ENCODE measurements around the gene GTF3C2. TPM values are rescaled to one million over a fixed set of nuclear protein-coding genes. Genes with fewer than 3 reads are reported as not detected.

GTF3C2 gene
- total RNA-seq, 5 donors from 2014 or later (not counting 1 experiment from before 2014, with no cell fraction given) = 69.8 to 89.9 (median 82.1) TPM

DNA sequence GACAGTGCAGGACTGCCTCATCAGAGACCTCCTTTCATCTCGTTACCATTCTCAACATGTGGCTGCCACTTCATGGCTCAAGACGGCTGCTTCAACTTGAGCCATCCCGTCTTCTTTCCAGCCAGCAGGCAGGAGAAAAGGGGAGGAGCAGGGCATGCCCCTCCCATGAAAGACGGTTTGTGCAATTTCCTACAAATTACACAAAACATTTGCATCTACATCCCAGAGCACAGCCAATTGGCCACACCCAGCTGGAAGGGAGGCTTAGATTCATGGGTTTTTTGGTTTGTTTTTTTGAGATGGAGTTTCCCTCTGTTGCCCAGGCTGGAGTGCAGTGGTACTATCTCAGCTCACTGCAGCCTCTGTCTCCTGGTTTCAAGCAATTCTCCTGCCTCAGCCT is 60.1 kb downstream of the GTF3C2 start:
- no peaks in the 10 kb centered on the region for H3K9me3 Mint-ChIP-seq
- no peaks in the 10 kb centered on the region for H3K36me3 Mint-ChIP-seq
- H3K27me3 ChIP-seq (replicated peaks in 1 of 2; ENCODE audit: control insufficient read depth in 2 of 2, extremely low read depth in 1 of 2, insufficient read depth in 2 of 2, low read length in 1 of 2) = peaks cover 0 to 25% of the 10 kb centered on the region in 2 experiments
- no peaks in the 10 kb centered on the region for H3K36me3 ChIP-seq (ENCODE audit: control insufficient read depth in 2 of 2, extremely low read depth in 1 of 2, insufficient read depth in 1 of 2, low read length in 1 of 2)
- ATAC-seq (replicated peaks in 1 of 4) = no peak
- H3K4me1 ChIP-seq (ENCODE audit: control insufficient read depth in 1 of 2, extremely low read depth in 1 of 2, insufficient read depth in 2 of 2, low read length in 2 of 2) = no peaks in the 10 kb centered on the region
- POLR2A ChIA-PET = no interaction called here
- no peak overlapping the region for H3K4me3 ChIP-seq (ENCODE audit: control insufficient read depth in 1 of 2, extremely low read depth in 1 of 2, low read length in 1 of 2)
- H3K4me1 Mint-ChIP-seq = no peaks in the 10 kb centered on the region
- CTCF ChIA-PET = no interaction called here
- no peak overlapping the region for H3K4me3 Mint-ChIP-seq
- H3K9me3 ChIP-seq = no peaks in the 10 kb centered on the region
- no peak overlapping the region for H3K27ac ChIP-seq (ENCODE audit: low read length)
- 81% methylated on average over 3 of the region's 4 CpGs for WGBS (ENCODE audit: insufficient coverage)
- H3K27ac Mint-ChIP-seq = no peak overlapping the region
- H3K27me3 Mint-ChIP-seq = peaks cover 15 to 23% of the 10 kb centered on the region in 2 donors
- DNase-seq = no peak

DNA sequence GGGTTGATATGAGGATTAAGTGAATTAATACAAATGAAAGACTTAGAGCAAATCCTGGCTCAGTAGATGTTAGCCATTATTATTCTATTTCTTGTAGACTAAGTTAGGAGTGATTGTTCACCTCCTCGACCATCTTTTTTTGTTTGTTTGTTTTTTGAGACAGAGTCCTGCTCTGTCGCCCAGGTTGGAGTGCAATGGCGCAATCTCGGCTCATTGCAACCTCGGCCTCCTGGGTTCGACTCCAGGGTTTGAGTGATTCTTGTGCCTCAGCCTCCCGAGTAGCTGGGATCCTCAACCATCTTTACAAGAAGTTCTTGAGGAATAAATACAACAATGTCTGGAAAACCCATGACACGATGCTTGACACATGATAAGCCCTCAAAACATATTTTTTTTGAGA is 61.6 kb downstream of the GTF3C2 start:
- H3K4me3 Mint-ChIP-seq = no peak overlapping the region
- H3K4me1 ChIP-seq (ENCODE audit: control insufficient read depth in 1 of 2, extremely low read depth in 1 of 2, insufficient read depth in 2 of 2, low read length in 2 of 2) = no peaks in the 10 kb centered on the region
- no peak overlapping the region for H3K4me3 ChIP-seq (ENCODE audit: control insufficient read depth in 1 of 2, extremely low read depth in 1 of 2, low read length in 1 of 2)
- ChIA-PET POLR2A (no interaction called here), CTCF (no interaction called here)
- no peaks in the 10 kb centered on the region for H3K9me3 Mint-ChIP-seq
- WGBS (ENCODE audit: insufficient coverage) = 86% methylated on average over 8 of the region's 8 CpGs
- DNase-seq = no peak
- no peak overlapping the region for H3K27ac ChIP-seq (ENCODE audit: low read length)
- peaks cover 17 to 25% of the 10 kb centered on the region in 2 donors for H3K27me3 Mint-ChIP-seq
- no peaks in the 10 kb centered on the region for H3K36me3 Mint-ChIP-seq
- H3K27ac Mint-ChIP-seq = no peak overlapping the region
- H3K36me3 ChIP-seq (ENCODE audit: control insufficient read depth in 2 of 2, extremely low read depth in 1 of 2, insufficient read depth in 1 of 2, low read length in 1 of 2) = no peaks in the 10 kb centered on the region
- no peaks in the 10 kb centered on the region for H3K9me3 ChIP-seq
- ATAC-seq (replicated peaks in 1 of 4) = no peak
- H3K4me1 Mint-ChIP-seq = no peaks in the 10 kb centered on the region
- peaks cover 0 to 25% of the 10 kb centered on the region in 2 experiments for H3K27me3 ChIP-seq (replicated peaks in 1 of 2; ENCODE audit: control insufficient read depth in 2 of 2, extremely low read depth in 1 of 2, insufficient read depth in 2 of 2, low read length in 1 of 2)

DNA sequence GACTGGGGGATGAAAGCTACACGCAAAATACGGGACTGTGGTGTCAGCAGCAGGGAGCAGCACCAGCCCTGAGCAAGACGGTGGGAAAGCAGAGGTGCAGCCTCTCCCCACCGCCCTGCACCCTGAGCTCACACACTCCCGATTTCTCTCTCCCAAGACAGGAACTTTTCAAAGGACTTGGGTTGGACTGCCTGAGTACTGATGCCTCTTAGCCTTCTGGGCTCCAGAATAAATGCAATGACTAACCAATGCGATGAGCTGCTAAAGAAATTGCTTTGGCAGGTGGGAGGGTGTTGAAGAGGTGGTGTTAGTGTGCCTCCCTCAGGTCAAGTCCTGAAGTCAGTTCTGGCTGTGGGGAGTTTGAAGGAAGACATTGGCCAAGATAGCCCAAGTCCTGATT is 64.7 kb downstream of the GTF3C2 start:
- Histone ChIP-seq H3K9me3 (no peaks in the 10 kb centered on the region), H3K4me1 (ENCODE audit: control insufficient read depth in 1 of 2, extremely low read depth in 1 of 2, insufficient read depth in 2 of 2, low read length in 2 of 2) (no peaks in the 10 kb centered on the region), H3K27ac (ENCODE audit: low read length) (no peak overlapping the region), H3K4me3 (ENCODE audit: control insufficient read depth in 1 of 2, extremely low read depth in 1 of 2, low read length in 1 of 2) (no peak overlapping the region), H3K36me3 (ENCODE audit: control insufficient read depth in 2 of 2, extremely low read depth in 1 of 2, insufficient read depth in 1 of 2, low read length in 1 of 2) (no peaks in the 10 kb centered on the region), H3K27me3 (replicated peaks in 1 of 2; ENCODE audit: control insufficient read depth in 2 of 2, extremely low read depth in 1 of 2, insufficient read depth in 2 of 2, low read length in 1 of 2) (peaks cover 0 to 13% of the 10 kb centered on the region in 2 experiments)
- H3K4me3 Mint-ChIP-seq = no peak overlapping the region
- H3K27me3 Mint-ChIP-seq = peaks cover 10 to 17% of the 10 kb centered on the region in 2 donors
- H3K36me3 Mint-ChIP-seq = no peaks in the 10 kb centered on the region
- ChIA-PET CTCF (interaction anchor here (1.0 to 1.2 kb wide), 2 partner anchors 11 to 12 kb away, joined by 4 to 5 read pairs; no protein-coding TSS in a partner anchor), POLR2A (no interaction called here)
- H3K4me1 Mint-ChIP-seq = no peaks in the 10 kb centered on the region
- no peak overlapping the region for H3K27ac Mint-ChIP-seq
- no peak for DNase-seq
- no peak for ATAC-seq (replicated peaks in 1 of 4)
- WGBS (ENCODE audit: insufficient coverage) = 85% methylated on average over 3 of the region's 6 CpGs
- H3K9me3 Mint-ChIP-seq = no peaks in the 10 kb centered on the region

DNA sequence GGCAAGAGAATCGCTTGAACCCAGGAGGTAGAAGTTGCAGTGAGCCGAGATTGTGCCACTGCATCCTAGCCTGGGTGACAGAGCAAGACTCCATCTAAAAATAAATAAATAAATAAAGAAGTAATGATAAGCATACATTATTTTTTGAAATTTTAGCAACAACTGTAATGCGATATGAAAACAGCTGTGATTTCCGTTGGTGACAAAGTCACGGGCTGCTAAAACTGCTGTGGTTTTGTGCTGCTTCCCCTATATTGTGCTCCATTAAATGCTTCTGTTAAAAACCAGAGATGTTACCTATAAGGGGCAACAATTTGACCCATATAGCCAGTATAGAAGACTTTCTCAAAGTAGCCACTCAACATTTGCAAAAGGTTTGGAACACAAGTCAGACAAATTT is 66.0 kb downstream of the GTF3C2 start:
- Histone ChIP-seq H3K27ac (ENCODE audit: low read length) (no peak overlapping the region), H3K4me3 (ENCODE audit: control insufficient read depth in 1 of 2, extremely low read depth in 1 of 2, low read length in 1 of 2) (no peak overlapping the region), H3K27me3 (replicated peaks in 1 of 2; ENCODE audit: control insufficient read depth in 2 of 2, extremely low read depth in 1 of 2, insufficient read depth in 2 of 2, low read length in 1 of 2) (peaks cover 0 to 13% of the 10 kb centered on the region in 2 experiments), H3K36me3 (ENCODE audit: control insufficient read depth in 2 of 2, extremely low read depth in 1 of 2, insufficient read depth in 1 of 2, low read length in 1 of 2) (no peaks in the 10 kb centered on the region), H3K9me3 (no peaks in the 10 kb centered on the region), H3K4me1 (ENCODE audit: control insufficient read depth in 1 of 2, extremely low read depth in 1 of 2, insufficient read depth in 2 of 2, low read length in 2 of 2) (no peaks in the 10 kb centered on the region)
- no peak overlapping the region for H3K27ac Mint-ChIP-seq
- ChIA-PET CTCF (no interaction called here), POLR2A (no interaction called here)
- H3K4me3 Mint-ChIP-seq = no peak overlapping the region
- H3K4me1 Mint-ChIP-seq = no peaks in the 10 kb centered on the region
- no peaks in the 10 kb centered on the region for H3K36me3 Mint-ChIP-seq
- H3K9me3 Mint-ChIP-seq = no peaks in the 10 kb centered on the region
- 80% methylated on average over 1 of the region's 5 CpGs for WGBS (ENCODE audit: insufficient coverage)
- no peak for DNase-seq
- ATAC-seq (replicated peaks in 1 of 4) = no peak
- peaks cover 6 to 18% of the 10 kb centered on the region in 2 donors for H3K27me3 Mint-ChIP-seq

DNA sequence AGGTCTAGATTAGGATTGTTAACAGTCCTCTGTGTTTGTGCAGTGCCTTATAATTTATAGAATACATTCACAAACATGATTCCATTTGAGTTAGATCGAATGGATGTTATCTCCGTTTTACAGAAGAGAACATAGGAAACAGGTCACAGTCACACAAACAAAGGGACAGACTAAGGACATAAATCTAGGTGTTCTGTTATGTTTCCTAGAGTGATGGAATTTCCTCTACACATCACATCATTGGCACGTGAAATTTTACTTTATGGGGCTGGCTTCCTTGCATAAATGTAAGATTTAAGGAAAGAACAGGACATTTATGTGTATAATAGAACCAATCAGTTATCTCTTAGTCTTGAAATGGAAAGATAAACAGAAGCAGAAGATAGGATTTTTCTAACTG is 68.0 kb downstream of the GTF3C2 start:
- ChIA-PET POLR2A (no interaction called here), CTCF (interaction anchor here in 1 of 2 donors (1.4 kb wide), 1 partner anchor 9 kb away, joined by 4 read pairs; no protein-coding TSS in a partner anchor)
- no peak for DNase-seq
- ATAC-seq (replicated peaks in 1 of 4) = no peak
- no CpG with 5 or more reads among the region's 3 CpGs for WGBS (ENCODE audit: insufficient coverage)
- Mint-ChIP-seq H3K9me3 (no peaks in the 10 kb centered on the region), H3K27me3 (peaks cover 6 to 18% of the 10 kb centered on the region in 2 donors), H3K4me3 (no peak overlapping the region), H3K4me1 (no peaks in the 10 kb centered on the region), H3K27ac (no peak overlapping the region), H3K36me3 (no peaks in the 10 kb centered on the region)
- Histone ChIP-seq H3K27me3 (replicated peaks in 1 of 2; ENCODE audit: control insufficient read depth in 2 of 2, extremely low read depth in 1 of 2, insufficient read depth in 2 of 2, low read length in 1 of 2) (peaks cover 0 to 12% of the 10 kb centered on the region in 2 experiments), H3K4me3 (ENCODE audit: control insufficient read depth in 1 of 2, extremely low read depth in 1 of 2, low read length in 1 of 2) (no peak overlapping the region), H3K9me3 (no peaks in the 10 kb centered on the region), H3K27ac (ENCODE audit: low read length) (no peak overlapping the region), H3K4me1 (ENCODE audit: control insufficient read depth in 1 of 2, extremely low read depth in 1 of 2, insufficient read depth in 2 of 2, low read length in 2 of 2) (no peaks in the 10 kb centered on the region), H3K36me3 (ENCODE audit: control insufficient read depth in 2 of 2, extremely low read depth in 1 of 2, insufficient read depth in 1 of 2, low read length in 1 of 2) (no peaks in the 10 kb centered on the region)

DNA sequence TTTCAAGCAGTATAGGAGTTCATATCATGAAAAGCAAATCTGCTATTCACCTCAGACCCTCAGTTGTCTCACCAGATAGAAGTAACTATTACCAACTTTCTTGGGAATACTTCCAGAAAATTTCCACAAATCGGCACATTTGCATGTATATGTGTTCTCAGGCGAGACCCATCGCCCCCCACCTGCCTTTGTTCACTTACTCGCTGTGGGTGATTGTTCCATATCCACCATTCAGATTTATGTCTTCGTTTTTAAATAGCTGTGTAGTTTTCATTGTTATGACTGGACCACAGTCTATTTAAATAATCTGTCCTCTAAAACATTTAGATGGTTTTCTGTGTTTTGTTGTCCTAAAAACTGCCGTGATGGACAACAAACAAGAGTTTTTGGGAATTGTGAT is 71.1 kb downstream of the GTF3C2 start:
- POLR2A ChIA-PET = no interaction called here
- Mint-ChIP-seq H3K4me1 (no peaks in the 10 kb centered on the region), H3K4me3 (no peak overlapping the region), H3K27ac (no peak overlapping the region), H3K9me3 (no peaks in the 10 kb centered on the region), H3K27me3 (peaks cover 14 to 29% of the 10 kb centered on the region in 2 donors), H3K36me3 (no peaks in the 10 kb centered on the region)
- WGBS (ENCODE audit: insufficient coverage) = 67% methylated on average over 1 of the region's 6 CpGs
- Histone ChIP-seq H3K27me3 (replicated peaks in 1 of 2; ENCODE audit: control insufficient read depth in 2 of 2, extremely low read depth in 1 of 2, insufficient read depth in 2 of 2, low read length in 1 of 2) (peaks cover under 1 to 25% of the 10 kb centered on the region in 2 experiments), H3K27ac (ENCODE audit: low read length) (no peak overlapping the region), H3K9me3 (no peaks in the 10 kb centered on the region), H3K4me1 (ENCODE audit: control insufficient read depth in 1 of 2, extremely low read depth in 1 of 2, insufficient read depth in 2 of 2, low read length in 2 of 2) (no peaks in the 10 kb centered on the region), H3K4me3 (ENCODE audit: control insufficient read depth in 1 of 2, extremely low read depth in 1 of 2, low read length in 1 of 2) (no peak overlapping the region), H3K36me3 (ENCODE audit: control insufficient read depth in 2 of 2, extremely low read depth in 1 of 2, insufficient read depth in 1 of 2, low read length in 1 of 2) (no peaks in the 10 kb centered on the region)
- ATAC-seq (replicated peaks in 1 of 4) = no peak
- CTCF ChIA-PET = interaction anchor here in 1 of 2 donors (0.6 kb wide), 1 partner anchor 65 kb away, joined by 3 read pairs; no protein-coding TSS in a partner anchor
- DNase-seq = no peak

DNA sequence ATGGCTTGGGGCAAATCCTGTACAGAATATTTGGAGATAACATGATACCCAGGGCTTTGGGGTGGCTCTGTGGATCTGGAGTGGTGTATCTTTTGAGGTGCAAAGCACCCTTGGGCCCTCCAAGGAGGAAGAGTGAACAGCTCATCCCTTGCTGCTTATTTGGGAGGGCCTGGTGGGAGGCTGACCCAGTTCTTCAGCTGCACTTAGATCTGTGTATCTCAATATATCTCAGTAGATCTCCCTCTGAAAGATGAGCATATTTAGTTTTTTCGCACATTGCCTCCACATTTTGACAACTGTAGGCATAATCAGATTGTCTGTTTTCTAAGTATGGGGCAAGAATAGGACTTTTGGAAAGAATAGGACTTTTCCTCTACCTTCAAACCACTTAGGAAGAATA is 71.6 kb downstream of the GTF3C2 start:
- Mint-ChIP-seq H3K36me3 (no peaks in the 10 kb centered on the region), H3K27ac (no peak overlapping the region), H3K4me1 (peaks cover under 1 to 2% (median 1%) of the 10 kb centered on the region in 3 donors), H3K9me3 (no peaks in the 10 kb centered on the region), H3K4me3 (no peak overlapping the region), H3K27me3 (peaks cover 14 to 29% of the 10 kb centered on the region in 2 donors)
- DNase-seq = no peak
- CTCF ChIA-PET = interaction anchor here (0.6 kb wide), 3 partner anchors 13 to 120 kb away, joined by 3 to 7 read pairs (median 4); no protein-coding TSS in a partner anchor
- H3K4me1 ChIP-seq (ENCODE audit: control insufficient read depth in 1 of 2, extremely low read depth in 1 of 2, insufficient read depth in 2 of 2, low read length in 2 of 2) = no peaks in the 10 kb centered on the region
- H3K9me3 ChIP-seq = no peaks in the 10 kb centered on the region
- POLR2A ChIA-PET = no interaction called here
- no CpG with 5 or more reads among the region's 1 CpG for WGBS (ENCODE audit: insufficient coverage)
- H3K27me3 ChIP-seq (replicated peaks in 1 of 2; ENCODE audit: control insufficient read depth in 2 of 2, extremely low read depth in 1 of 2, insufficient read depth in 2 of 2, low read length in 1 of 2) = peaks cover 2 to 25% of the 10 kb centered on the region in 2 experiments
- no peak for ATAC-seq (replicated peaks in 1 of 4)
- H3K27ac ChIP-seq (ENCODE audit: low read length) = no peak overlapping the region
- no peaks in the 10 kb centered on the region for H3K36me3 ChIP-seq (ENCODE audit: control insufficient read depth in 2 of 2, extremely low read depth in 1 of 2, insufficient read depth in 1 of 2, low read length in 1 of 2)
- H3K4me3 ChIP-seq (ENCODE audit: control insufficient read depth in 1 of 2, extremely low read depth in 1 of 2, low read length in 1 of 2) = no peak overlapping the region
